Glomerular visceral epithelial cell (primary cell): ENCODE measurements around the gene POLE.
A peak's percentile ranks its signal among the peaks of the same experiment; 100 is the strongest.

Experiments used
- DNase-seq: peaks from one replicate; pipeline ENCODE4 v3.0.0-alpha.2; 2016; ENCODE audit errors: extremely low spot score

POLE gene

DNA sequence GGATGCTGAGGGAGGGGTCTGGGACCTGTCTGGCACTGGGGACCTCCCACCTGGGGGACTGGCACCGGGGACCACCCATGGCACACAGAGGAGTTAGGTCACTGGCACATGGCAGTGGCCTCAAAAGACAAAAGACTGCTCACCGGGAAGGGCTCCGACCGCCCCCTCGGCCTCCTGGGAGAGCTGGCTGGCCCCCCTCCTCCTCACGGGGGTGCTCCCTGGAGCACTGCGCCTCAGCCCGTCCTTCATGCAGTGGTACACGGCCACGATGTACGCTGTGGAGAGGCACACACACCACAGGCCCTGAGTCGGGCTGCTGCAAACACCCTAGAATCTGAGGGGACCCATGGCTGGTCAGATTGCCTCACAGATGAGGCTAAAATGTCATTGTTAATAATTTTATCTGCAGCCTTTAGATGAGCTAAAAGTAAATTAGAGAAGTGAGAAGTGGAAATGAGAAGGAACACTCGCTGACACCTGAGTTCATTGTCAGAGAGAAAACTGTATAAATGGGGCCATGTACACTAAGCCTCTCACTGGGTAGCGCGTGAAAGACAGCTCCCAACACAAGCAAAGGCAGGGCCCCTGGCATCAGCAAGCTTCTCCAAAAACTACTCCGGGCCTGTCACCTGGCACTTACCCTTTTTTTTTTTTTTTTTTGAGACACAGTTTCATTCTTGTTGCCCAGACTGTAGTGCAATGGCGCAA lies 54.5 kb downstream of the POLE start:
- no peak for DNase-seq

DNA sequence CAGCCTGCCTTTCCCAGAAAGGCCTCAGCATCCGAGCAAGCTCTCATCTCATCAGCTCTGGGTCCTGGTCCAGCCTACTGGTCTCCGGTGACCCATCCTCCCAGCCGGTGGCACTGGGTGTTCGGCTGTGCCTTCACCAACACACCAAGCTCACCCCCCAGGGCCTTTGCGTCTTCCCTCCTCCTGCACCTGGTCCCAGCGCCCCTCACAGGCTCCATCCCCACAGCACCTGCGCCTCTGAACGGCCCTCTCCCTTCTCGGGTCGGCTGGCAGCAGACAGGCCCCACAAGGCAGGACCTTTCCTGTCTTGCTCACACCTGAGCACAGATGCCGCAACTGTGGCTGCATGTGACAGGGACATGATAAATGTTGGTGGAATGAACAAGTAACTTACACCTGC lies 55.5 kb downstream of the POLE start:
- DNase-seq: no peak

DNA sequence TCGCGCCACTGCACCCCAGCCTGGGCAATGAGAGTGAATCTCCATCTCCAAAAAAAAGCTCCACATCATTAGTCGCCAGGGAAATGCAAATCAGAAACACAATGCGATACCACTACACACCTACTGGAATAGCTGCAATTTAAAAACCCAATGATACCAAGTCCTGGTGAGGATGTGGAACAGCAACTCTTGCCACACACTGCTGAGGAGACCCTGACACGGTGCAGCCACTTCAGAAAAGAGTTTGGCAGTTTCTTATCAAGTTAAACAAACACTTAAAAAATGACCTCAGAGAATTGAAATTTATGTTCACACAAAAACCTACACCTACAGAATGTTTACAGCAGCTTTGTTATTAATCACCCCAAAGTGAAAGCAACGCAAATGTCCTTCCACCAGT lies 56.5 kb downstream of the POLE start:
- DNase-seq: no peak

DNA sequence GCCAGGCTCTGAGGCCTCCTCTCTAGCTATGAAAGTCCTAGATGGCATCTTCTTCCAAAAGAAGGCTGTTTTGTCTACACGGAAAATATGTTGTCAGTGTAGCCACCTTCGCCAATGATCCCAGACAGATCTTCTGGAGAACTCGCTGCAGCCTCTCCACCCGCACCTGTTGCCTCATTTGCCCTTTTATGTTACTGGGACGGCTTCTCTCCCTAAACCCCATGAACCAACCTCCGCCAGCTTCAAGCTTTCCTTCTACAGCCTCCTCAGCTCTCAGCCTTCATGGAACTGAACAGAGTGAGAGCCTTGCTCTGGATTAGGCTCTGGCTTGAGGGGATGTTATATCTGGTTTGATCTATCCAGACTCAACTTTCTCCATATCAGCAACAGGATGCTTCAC lies 57.8 kb downstream of the POLE start:
- no peak for DNase-seq

- DNase-seq: no peak
Observed at GRCh38 chr12:132625731-132626430, 61.3 kb downstream of the POLE start.

DNA sequence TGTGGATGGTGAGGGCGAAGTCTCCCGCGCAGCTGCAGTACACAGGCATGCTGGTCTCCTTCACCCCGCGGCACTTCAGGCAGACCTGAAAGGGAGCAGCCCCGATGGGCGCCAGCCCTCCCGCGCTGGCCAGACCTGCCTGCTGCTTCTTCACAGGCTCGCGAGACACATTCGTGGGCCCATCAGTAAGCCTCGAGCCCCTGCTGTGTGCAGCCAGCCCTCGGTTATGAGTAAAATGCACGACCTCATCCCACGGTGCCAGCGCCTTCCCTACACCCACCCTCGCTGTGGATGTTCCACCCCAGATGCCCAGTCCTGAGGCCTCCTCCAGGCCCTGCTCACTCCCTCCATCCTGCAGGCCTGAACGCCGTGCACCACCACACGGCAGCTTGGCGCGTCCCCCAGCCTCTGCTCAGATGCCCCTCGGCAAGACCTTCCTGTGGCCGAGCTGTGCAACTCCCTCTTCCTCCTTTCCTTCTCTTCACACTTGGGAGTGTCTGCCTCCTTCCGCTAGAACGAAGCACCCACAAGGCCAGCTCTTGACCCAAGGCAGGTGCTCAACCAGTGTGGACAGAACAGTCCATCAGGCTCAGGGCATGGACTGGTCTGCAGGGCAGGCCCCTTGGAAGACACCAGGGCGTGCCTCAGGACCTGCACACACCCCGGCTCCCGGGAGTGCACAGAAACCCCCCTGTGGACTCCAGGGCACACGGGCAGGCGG lies 62.1 kb downstream of the POLE start:
- DNase-seq: no peak

DNA sequence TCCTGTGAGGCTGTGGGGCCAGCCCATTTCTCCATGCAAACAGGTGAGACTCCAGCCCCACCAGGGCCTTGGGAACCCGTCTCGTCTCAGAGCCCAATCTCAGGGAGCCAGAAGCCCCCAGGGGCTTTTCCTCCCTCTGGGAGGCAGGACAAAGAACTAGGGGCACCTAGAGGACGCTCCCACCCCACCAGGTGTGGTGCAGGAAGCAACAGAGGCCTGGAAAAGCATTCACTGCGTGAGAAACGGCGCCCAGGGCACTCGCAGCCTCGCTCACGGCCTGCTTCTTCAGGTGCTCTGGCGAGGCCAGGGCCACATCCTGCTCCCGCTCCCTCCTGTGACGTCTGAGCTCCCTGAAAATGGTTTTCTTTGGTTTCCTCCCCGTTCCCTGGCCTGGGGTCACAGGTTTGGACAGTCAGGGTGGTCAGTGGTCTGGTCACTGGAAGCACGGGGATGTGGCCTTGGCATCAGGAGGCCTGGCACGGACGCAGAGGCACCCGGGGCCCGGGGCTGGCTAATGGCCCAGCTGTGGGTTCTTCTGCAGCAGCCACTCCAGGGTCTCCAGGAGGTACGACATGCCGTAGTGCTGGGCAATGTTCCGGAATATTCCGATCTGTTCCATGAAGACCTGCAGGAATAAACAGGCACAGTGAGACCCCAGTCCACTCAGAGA lies 62.8 kb downstream of the POLE start:
- no peak for DNase-seq

DNA sequence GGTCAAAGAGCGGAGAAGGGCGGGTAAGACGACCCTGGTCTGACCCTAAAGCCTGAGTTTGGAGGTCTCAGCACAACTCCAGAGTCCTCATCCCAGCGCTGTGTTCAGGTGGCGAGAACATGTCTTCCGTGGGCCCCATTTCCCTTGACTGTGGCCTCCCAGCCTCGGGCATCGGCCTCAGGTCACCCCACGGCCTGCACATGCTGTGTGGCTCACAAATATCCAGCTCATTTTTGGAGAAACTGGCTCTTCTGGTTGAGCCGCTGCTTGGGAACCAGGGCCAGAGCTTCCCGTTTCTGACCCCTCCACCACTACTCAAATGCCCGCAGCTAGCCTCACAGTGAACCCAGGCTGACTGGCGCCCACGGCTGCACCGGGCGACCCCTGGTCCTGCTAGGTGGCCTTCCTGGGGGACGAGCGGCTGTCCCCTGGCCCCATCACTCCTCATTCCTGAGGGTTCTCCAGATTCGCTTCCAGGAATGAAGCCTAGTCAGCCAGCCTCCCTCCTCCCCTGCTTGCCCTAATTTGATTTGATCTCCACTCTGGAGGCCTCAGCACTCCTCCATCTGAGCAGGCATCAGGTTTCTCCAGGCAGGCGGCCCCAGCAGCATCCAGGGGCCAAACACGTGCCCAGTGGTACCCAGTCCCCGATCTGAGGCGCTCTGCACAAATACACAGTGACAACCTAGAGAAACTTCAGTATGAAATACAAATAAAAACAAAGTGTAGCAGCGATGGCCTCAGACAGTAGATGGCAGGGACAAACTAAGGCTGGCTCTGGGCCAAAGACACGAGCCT lies 63.9 kb downstream of the POLE start:
- DNase-seq: no peak

DNA sequence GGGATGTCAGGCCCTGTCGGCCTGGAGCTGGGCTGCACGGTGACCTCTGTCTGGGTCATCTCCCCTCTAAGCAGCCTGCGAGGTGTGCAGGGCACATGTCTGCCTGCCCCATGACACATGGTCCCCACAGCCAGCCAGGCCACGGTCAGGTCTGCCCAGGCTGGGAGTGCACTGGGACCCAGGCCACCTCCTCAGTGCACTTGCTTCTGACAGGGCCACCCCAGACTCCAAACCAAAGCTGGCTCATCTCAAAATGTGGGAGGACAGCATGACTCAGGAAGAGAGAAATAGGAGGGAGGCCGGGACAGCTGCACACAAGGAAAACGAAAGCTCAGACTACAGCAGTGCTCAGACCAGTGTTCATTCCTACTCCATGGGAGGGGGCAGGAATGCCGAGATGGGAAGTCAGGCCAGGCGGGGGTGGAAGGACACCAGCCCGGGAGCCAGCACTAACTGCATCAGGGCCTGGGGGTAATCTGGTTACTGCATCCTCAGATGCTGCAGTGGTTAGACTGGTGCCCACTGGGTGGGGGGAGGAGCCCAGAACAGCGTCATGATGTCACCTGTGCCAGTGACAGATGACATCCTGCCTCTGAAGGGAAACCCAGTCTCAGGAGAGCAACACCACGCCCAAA lies 64.6 kb downstream of the POLE start:
- DNase-seq: peak; percentile 60

DNA sequence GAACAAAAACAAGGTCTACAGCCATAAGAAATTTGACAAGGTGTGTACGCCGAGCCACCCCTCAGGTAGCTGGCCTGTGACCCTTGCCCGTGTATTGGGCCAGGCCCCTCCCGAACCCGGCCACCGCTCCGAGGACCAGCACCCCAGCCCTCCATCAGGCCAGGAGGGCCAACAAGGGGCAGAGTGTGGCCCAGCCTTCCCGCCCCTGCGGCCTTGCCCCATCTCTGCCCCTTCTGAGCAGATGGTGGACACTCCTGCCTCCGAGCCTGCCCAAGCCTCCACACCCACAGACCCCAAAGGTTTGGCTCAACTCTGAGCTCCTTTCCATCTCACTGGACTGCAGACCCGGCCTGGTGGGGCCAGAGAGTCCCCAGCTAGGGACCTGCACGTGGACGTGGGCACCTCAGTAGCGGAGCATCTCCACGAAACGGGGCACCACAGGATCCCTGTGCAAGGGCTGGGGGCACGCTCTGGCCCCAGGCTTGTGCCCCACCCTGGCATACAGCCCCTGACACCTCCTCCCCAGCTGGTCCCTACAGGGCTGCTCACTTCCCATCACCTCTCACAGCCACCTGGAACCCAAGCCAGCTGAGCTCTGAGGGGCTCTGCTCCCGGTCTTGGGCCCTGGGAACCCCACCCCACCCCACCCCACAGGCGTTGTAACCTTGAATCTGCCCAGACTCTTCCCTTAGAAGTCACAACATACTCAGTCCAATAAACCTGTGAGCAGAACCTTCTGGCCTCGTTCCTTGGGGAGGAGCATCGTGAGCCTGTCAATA lies 65.3 kb downstream of the POLE start:
- DNase-seq: no peak

GRCh38 chr12:132620899-132621656 lies 66.1 kb downstream of the POLE start:
- DNase-seq: no peak

DNA sequence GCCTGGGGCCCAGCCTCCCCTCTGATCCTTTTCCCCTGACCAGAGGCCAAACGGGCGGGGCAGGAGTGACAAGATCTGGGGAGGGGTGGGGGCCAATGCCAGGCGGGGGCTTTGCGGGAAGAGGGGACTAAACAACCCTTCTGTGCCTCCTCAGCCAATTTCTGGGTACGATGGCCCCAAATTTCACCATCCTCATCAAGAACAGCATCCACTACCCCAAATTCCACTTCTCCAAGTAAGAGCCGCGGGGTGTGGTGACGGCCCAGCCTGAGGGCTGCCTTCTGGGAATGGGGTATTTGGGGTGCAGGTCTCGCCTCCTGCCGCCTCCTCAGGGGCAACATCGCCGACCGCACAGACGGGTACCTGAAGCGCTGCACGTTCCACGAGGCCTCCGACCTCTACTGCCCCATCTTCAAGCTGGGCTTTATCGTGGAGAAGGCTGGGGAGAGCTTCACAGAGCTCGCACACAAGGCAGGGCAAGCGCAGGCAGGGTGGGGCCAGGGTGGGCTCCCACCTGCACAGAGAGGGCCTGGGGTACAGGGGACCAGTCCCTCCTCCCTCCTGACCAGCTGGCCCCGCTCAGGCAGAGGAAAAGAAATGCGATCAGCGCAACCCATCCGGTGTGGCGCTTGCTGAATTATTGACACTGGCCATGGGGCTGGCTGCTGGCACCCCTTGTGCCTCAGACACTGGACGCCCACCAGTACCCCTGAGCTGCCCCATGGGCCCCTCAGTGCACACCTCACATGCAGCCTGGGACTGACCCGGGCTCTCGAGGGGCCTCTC lies 66.8 kb downstream of the POLE start:
- DNase-seq: no peak

DNA sequence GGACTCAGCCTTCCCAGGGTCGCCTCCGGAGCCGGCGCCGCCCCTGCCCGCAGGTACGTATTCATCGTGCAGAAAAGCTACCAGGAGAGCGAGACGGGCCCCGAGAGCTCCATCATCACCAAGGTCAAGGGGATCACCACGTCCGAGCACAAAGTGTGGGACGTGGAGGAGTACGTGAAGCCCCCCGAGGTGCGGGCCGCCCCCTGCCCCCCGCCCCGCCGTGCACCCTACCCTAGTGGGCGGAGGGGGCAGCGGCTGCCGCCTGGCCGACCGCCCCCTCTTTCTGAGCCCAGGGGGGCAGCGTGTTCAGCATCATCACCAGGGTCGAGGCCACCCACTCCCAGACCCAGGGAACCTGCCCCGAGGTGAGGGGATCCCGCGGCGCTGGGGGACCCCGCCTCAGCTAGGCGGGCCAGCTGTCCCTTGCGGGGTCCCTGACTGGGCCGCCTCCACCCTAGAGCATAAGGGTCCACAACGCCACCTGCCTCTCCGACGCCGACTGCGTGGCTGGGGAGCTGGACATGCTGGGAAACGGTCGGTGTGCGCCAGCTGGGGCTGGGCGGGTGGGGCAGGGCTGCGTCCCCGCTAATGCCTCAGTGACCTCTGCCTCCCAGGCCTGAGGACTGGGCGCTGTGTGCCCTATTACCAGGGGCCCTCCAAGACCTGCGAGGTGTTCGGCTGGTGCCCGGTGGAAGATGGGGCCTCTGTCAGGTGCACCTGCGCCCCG lies 67.6 kb downstream of the POLE start:
- DNase-seq: no peak

DNA sequence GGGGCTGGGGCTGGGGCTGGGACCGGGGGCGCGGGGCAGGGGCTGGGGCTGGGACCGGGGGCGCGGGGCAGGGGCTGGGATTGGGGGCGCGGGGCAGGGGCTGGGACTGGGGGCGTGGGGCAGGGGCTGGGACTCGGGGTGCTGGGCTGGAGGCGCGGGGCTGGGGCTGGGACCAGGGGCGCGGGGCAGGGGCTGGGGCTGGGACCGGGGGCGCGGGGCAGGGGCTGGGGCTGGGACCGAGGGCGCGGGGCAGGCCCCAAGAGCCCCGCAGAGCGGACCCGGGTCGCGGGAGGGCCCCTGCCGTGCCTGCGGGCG lies 68.1 kb downstream of the POLE start:
- DNase-seq: no peak

DNA sequence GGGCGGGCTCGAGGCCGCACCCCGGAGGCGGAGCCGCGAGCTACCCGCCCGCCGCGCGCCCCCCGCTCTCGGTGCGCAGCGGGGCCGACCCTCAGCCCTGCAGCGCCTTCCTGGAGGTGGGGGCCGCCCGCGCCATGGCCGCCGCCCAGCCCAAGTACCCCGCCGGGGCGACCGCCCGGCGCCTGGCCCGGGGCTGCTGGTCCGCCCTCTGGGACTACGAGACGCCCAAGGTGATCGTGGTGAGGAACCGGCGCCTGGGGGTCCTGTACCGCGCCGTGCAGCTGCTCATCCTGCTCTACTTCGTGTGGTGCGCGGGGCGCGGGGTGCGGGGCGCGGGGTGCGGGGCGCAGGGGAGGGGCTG lies 68.5 kb downstream of the POLE start, which contains the start of gene P2RX2:
TSS of gene P2RX2 (plus strand) at position 94 of the 361 bp plus-strand sequence. CDS start at position 135, 41 bp downstream.
- DNase-seq: no peak

DNA sequence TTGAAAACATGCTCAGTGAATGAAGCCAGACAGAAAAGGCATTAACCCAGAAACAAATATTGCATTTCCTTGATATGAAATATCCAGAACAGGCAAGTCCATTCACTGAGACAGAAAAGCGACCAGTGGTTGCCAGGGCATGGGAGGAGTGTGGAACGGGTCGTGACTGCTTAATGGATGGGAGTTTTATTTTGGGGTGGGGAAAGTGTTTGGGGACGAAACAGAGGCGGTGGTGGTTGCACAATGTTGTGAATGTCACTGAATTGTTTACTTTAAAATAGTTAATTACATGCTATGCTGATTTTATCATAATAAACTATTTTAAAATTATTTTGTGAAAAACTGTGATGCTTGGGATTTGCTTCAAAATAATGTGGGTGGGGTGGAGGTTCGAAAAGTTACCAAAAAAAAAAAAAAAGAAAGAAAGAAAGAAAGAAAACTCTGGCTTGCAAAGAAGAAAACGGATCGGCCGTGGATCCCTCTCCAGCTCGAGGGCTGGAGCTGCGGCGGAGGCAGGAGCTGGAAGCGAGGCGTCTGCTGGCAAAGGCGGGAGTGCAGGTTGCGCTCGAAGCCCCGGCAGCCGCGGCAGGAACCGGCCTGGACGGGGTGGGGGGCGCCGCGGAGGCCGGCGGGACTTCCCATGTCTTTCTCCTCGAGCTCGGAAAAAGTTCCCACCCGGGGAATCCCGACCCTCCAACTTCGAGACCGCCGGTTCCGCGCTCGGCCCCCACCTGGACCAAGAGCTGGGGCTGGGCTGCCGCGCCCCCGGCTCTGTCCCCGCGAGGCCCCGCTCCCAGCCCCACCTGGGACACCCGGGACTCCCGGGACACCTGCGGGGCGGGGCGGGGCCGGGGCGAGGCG lies 69.1 kb downstream of the POLE start:
- no peak for DNase-seq

GRCh38 chr12:132617135-132617701 lies 69.9 kb downstream of the POLE start:
- no peak for DNase-seq
